HUES64 (cell line): ENCODE measurements around the gene FER. TPM values are rescaled to one million over a fixed set of nuclear protein-coding genes. Genes with fewer than 3 reads are reported as not detected.
"Not testable (repeated sequence)": the region's sequence is repeated elsewhere in the genome, so short reads cannot be mapped to it uniquely, and the experiment has no call there.

Source experiments
- H3K27ac ChIP-seq: 2 replicates; pipeline ENCODE4 v1.7.0; 2013; ENCODE audit warnings: low read depth, low read length, inconsistent platforms
- H3K27me3 ChIP-seq: 2 replicates; pipeline ENCODE4 v1.6.1; 2013; ENCODE audit warnings: mild to moderate bottlenecking, low read length; ENCODE audit not compliant: insufficient read depth
- H3K36me3 ChIP-seq: 2 replicates; pipeline ENCODE4 v1.6.1; 2013; ENCODE audit warnings: mild to moderate bottlenecking, low read length; ENCODE audit not compliant: insufficient read depth
- H3K4me1 ChIP-seq: 2 replicates; pipeline ENCODE4 v1.6.1; 2013; ENCODE audit warnings: mild to moderate bottlenecking, low read length, moderate library complexity; ENCODE audit not compliant: insufficient read depth
- H3K4me3 ChIP-seq: 2 replicates; pipeline ENCODE4 v1.5.1; 2013; ENCODE audit warnings: mild to moderate bottlenecking, low read length, moderate library complexity
- H3K9ac ChIP-seq: 2 replicates; pipeline ENCODE4 v1.6.1; 2013; ENCODE audit warnings: mild to moderate bottlenecking, low read depth, low read length
- H3K9me3 ChIP-seq: 2 replicates; pipeline ENCODE4 v1.6.1; 2013; ENCODE audit warnings: low read depth, low read length; ENCODE audit not compliant: insufficient read depth
- WGBS: fragments of 150-250, 120-280 bp; methylation state at CpG from one replicate; pipeline ENCODE4 v1.1.7; 2013; ENCODE audit warnings: missing lambda C conversion rate; 5-methylcytosine and 5-hydroxymethylcytosine counted together
- polyA plus RNA-seq, 2 experiments: library from polyadenylated mRNA; stranded (reverse); fragments of 50-300 nt; gene quantifications; one replicate each; pipeline ENCODE4 v1.2.3, GENCODE V29; 2013

FER gene
- polyA plus RNA-seq (2013, experiment 1 of 2) = 6.2 TPM
- polyA plus RNA-seq (2013, experiment 2 of 2) = 5.3 TPM

- Histone ChIP-seq H3K4me3 (peak within 1 kb of the TSS; percentile 93), H3K27ac (peak within 1 kb of the TSS; percentile 100), H3K9me3 (no peaks in the 10 kb centered on the region), H3K36me3 (no peaks in the 10 kb centered on the region), H3K4me1 (peaks cover 23% of the 10 kb centered on the region), H3K27me3 (no peaks in the 10 kb centered on the region), H3K9ac (peak within 1 kb of the TSS; percentile 97)
- WGBS = 2% methylated on average over 21 of the region's 21 CpGs
Measured at GRCh38 chr5:108747774-108748400, at the start of gene FER. Gene FER (plus strand): TSS chr5:108747897. CDS start chr5:108798183, 50,286 bp downstream.

DNA sequence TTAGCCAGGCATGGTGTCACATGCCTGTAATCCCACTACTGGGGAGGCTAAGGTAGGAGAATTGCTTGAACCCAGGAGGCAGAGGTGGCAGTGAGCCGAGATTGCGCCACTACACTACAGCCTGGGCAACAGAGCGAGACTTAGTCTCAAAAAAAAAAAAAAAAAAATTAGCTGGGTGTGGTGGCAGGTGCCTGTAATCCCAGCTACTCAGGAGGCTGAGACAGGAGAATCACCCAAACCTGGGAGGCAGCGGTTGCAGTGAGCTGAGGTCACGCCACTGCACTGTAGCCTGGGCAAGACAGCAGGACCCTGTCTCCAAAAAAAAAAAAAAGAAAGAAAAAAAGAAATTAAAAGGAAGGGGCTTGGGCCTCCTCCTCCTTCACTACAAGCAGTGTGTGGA, 47.3 kb upstream of the FER start:
- H3K9ac ChIP-seq, H3K27me3 ChIP-seq, H3K27ac ChIP-seq, H3K4me3 ChIP-seq, H3K36me3 ChIP-seq, H3K9me3 ChIP-seq: not testable (repeated sequence)
- 97% methylated on average over 5 of the region's 5 CpGs for WGBS
- peaks cover 14% of the 10 kb centered on the region for H3K4me1 ChIP-seq

GRCh38 chr5:108700930-108701329, 46.8 kb upstream of the FER start:
- no peak overlapping the region for H3K27ac ChIP-seq
- H3K9me3 ChIP-seq = no peaks in the 10 kb centered on the region
- no peaks in the 10 kb centered on the region for H3K27me3 ChIP-seq
- H3K36me3 ChIP-seq = no peaks in the 10 kb centered on the region
- 72% methylated on average over 2 of the region's 3 CpGs for WGBS
- H3K9ac ChIP-seq = no peak overlapping the region
- H3K4me3 ChIP-seq = no peak overlapping the region
- H3K4me1 ChIP-seq = peaks cover 14% of the 10 kb centered on the region

- no peak overlapping the region for H3K4me3 ChIP-seq
- no peak overlapping the region for H3K27ac ChIP-seq
- WGBS = 83% methylated on average over 5 of the region's 5 CpGs
- no peaks in the 10 kb centered on the region for H3K9me3 ChIP-seq
- no peak overlapping the region for H3K9ac ChIP-seq
- H3K4me1 ChIP-seq = peaks cover 3% of the 10 kb centered on the region
- H3K27me3 ChIP-seq = no peaks in the 10 kb centered on the region
- no peaks in the 10 kb centered on the region for H3K36me3 ChIP-seq
Measured at GRCh38 chr5:108702546-108702945, 45.2 kb upstream of the FER start.

DNA sequence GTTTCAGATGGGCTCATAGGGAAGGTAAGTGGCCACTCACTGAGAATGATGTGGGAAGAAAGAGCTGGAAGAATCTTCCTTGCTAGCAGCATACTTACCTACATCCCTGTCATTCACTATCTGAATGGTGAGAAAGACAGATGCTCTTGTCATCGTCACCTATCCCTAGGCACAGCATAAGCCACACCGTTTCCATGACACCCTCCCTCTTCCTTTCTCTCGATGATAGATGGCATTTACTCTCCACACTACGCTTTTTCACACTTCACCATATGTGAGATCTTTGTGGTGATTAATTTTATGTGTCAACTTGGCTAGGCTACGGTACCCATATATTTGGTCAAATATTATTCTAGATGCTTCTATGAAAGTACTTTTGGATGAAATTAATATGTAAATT, 44.4 kb upstream of the FER start:
- Histone ChIP-seq H3K9ac (no peak overlapping the region), H3K27me3 (no peaks in the 10 kb centered on the region), H3K36me3 (no peaks in the 10 kb centered on the region), H3K4me3 (no peak overlapping the region), H3K9me3 (no peaks in the 10 kb centered on the region), H3K4me1 (no peaks in the 10 kb centered on the region), H3K27ac (no peak overlapping the region)
- WGBS = 89% methylated on average over 3 of the region's 5 CpGs

DNA sequence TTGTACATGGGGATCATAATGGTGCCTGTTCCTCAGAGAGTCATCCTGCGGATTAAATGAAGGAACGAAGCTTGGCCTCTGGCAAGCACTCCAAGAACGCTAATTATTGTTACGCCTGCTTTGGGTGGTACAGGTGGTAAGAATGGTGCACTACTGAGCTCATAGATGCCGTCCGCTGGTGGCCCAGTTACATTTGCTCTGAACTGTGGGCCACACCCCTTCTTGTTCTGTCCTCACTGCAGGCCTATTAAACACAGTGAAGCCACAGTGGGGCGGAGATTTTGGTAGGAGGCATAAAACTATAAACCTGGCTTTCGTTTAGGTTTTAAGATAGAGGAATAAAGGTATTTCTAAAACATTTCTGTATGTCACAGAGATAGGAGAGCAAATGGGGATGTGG, 40.6 kb upstream of the FER start:
- Histone ChIP-seq H3K27me3 (no peaks in the 10 kb centered on the region), H3K36me3 (no peaks in the 10 kb centered on the region), H3K4me1 (no peaks in the 10 kb centered on the region; the same call in 1 of the 2 replicates), H3K9ac (no peak overlapping the region), H3K27ac (no peak overlapping the region), H3K4me3 (no peak overlapping the region), H3K9me3 (no peaks in the 10 kb centered on the region)
- WGBS = 92% methylated on average over 8 of the region's 8 CpGs

DNA sequence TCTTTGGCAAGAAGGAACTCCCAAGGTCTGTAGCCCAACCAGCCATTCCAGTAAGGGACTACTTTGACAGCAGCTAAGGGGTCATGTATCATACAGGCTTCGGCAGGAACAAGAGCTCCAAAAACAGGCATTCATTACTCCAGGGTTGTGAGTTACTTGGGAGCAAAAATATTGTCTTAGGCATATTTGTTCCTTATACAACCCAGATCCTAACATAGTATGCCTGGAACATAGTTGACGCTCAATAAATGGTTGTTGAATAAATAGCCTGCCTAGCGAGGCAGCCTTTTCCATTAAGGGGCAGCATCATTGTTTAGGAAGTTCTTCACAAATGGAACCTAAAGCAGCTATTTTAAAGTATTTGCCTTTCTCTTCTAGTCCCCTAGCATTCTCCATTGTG, 35.8 kb upstream of the FER start:
- WGBS = 87% methylated on average over 3 of the region's 3 CpGs
- H3K9me3 ChIP-seq = no peaks in the 10 kb centered on the region
- no peak overlapping the region for H3K27ac ChIP-seq
- no peak overlapping the region for H3K4me3 ChIP-seq
- H3K36me3 ChIP-seq = no peaks in the 10 kb centered on the region
- no peak overlapping the region for H3K9ac ChIP-seq
- no peaks in the 10 kb centered on the region; the same call in 1 of the 2 replicates for H3K4me1 ChIP-seq
- H3K27me3 ChIP-seq = no peaks in the 10 kb centered on the region

DNA sequence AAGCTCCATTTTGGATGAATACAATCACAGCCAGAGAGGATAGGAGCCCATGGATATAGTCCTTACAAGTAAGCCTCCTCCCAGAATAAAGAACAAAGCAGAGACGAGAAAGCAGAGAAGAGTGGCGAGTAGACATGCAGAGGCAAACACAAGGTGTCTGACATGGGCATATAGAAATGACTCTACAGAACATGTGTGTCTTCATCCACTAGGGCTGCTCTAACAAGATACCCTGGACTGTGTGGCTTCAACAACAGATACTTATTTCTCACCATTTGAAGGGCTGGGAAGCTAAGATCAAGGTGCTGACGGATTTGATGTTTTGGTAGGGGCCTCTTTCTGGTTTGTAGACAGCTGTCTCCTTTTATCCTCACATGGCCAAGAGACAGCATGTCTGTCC, 32.3 kb upstream of the FER start:
- H3K4me3 ChIP-seq = no peak overlapping the region
- no peaks in the 10 kb centered on the region for H3K9me3 ChIP-seq
- no peaks in the 10 kb centered on the region for H3K27me3 ChIP-seq
- no peaks in the 10 kb centered on the region for H3K36me3 ChIP-seq
- no peak overlapping the region for H3K9ac ChIP-seq
- WGBS = 99% methylated on average over 3 of the region's 3 CpGs
- H3K4me1 ChIP-seq = peaks cover 6% of the 10 kb centered on the region
- no peak overlapping the region for H3K27ac ChIP-seq

GRCh38 chr5:108720391-108720790, 27.3 kb upstream of the FER start:
- Histone ChIP-seq H3K27me3 (no peaks in the 10 kb centered on the region), H3K4me1 (peaks cover 6% of the 10 kb centered on the region), H3K27ac (no peak overlapping the region), H3K36me3 (no peaks in the 10 kb centered on the region), H3K9me3 (no peaks in the 10 kb centered on the region), H3K9ac (no peak overlapping the region), H3K4me3 (no peak overlapping the region)

- Histone ChIP-seq H3K9me3 (no peaks in the 10 kb centered on the region), H3K4me3 (peak overlapping the region; percentile 90), H3K36me3 (no peaks in the 10 kb centered on the region), H3K4me1 (peaks cover 27% of the 10 kb centered on the region), H3K27ac (no peak overlapping the region), H3K9ac (no peak overlapping the region), H3K27me3 (no peaks in the 10 kb centered on the region)
- WGBS = 89% methylated on average over 5 of the region's 6 CpGs
Measured at GRCh38 chr5:108726446-108727235, 21.1 kb upstream of the FER start.

GRCh38 chr5:108727236-108727650, 20.5 kb upstream of the FER start:
- Histone ChIP-seq H3K27ac (no peak overlapping the region), H3K4me3 (peak overlapping the region; percentile 90), H3K9me3 (no peaks in the 10 kb centered on the region), H3K36me3 (no peaks in the 10 kb centered on the region), H3K9ac (peak overlapping the region; percentile 94), H3K4me1 (peaks cover 27% of the 10 kb centered on the region), H3K27me3 (no peaks in the 10 kb centered on the region)
- 41% methylated on average over 7 of the region's 8 CpGs for WGBS
